ENCODE measurements around the gene CEMIP.

Gene CEMIP

DNA sequence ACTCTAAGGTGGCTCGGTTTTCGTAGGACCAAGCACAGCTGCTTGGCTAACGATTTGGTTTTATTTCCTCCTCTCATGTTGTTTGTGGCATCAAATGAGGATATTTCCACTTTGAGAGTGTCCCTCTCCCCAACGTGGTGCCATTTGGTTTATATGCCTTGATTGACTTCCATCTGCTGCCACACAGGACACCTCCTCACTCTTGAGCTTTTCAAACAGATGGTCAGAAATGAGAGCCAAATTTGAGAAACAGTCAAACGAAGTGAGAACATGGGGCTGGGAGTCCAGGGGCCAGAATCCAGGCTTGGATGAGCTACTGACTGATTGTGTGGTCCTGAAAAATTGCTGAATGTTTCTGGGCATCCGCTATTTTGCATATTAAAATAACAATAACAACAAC is 43.5 kb downstream of the CEMIP start:
- no peaks in the 10 kb centered on the region for H3K9me3 Mint-ChIP-seq
- no peak overlapping the region for H3K4me3 Mint-ChIP-seq
- peaks cover 19% of the 10 kb centered on the region for H3K27me3 Mint-ChIP-seq

DNA sequence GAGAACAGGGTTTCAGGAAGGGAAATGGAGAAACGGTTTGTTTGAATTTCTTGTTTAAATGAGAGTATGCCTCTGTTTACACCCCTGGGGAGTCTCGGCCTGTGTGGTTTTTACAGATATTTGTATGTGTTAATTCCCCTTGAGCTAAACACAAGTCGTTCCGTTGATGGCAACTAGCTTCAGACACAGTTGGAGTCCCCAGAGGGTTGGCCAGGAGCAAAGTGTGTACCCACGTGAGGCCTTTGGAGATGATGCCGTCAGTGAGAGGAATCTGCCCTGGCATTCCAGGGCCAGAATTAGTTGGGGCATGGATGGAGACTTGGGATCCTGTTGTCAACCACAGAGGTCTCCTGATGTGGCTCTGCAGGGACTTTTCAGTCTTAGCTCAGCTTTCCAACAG is 44.0 kb downstream of the CEMIP start:
- H3K27ac Mint-ChIP-seq (ENCODE audit: low read depth): no peak overlapping the region
- no peak overlapping the region for H3K4me3 Mint-ChIP-seq
- H3K36me3 Mint-ChIP-seq (ENCODE audit: insufficient read depth): no peaks in the 10 kb centered on the region
- peaks cover 14% of the 10 kb centered on the region for H3K27me3 Mint-ChIP-seq
- H3K9me3 Mint-ChIP-seq: no peaks in the 10 kb centered on the region
- ATAC-seq (replicated peaks; ENCODE audit: extremely low read depth, poor library complexity, severe bottlenecking) (no peak), DNase-seq (ENCODE audit: low spot score in 2 of 2) (no peak)
- no peaks in the 10 kb centered on the region for H3K4me1 Mint-ChIP-seq

More for the DNA sequence above, 43.5 kb downstream of the CEMIP start:
- H3K27ac Mint-ChIP-seq (ENCODE audit: low read depth): no peak overlapping the region
- no peak for ATAC-seq (replicated peaks; ENCODE audit: extremely low read depth, poor library complexity, severe bottlenecking)
- no peaks in the 10 kb centered on the region for H3K4me1 Mint-ChIP-seq
- no peaks in the 10 kb centered on the region for H3K36me3 Mint-ChIP-seq (ENCODE audit: insufficient read depth)
- no peak for DNase-seq (ENCODE audit: low spot score in 2 of 2)

DNA sequence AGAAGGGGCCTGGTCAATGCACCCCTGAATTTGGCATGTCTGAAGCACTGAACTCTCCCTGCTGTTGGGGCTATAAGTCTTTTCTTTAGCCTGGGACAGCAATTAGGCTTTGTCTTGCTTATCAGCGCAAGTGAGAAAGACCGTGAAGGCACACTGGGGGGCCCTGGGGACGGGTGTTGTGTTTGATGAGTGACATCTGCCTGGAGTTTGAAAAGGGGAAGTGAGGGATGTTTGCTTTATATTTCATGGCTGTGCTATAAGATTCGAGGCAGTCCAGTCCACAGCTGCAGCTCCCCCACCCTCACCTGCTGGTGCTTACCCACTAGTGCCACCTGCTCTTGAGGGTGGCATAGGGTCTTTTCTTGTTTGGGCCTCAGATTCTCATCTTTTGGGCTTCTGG is 44.8 kb downstream of the CEMIP start:
- DNase-seq (ENCODE audit: low spot score in 2 of 2): no peak
- no peak overlapping the region for H3K27ac Mint-ChIP-seq (ENCODE audit: low read depth)
- ATAC-seq (replicated peaks; ENCODE audit: extremely low read depth, poor library complexity, severe bottlenecking): no peak
- H3K4me3 Mint-ChIP-seq: no peak overlapping the region
- H3K36me3 Mint-ChIP-seq (ENCODE audit: insufficient read depth): no peaks in the 10 kb centered on the region
- no peaks in the 10 kb centered on the region for H3K9me3 Mint-ChIP-seq
- peaks cover 11% of the 10 kb centered on the region for H3K27me3 Mint-ChIP-seq
- H3K4me1 Mint-ChIP-seq: no peaks in the 10 kb centered on the region

- no peak for DNase-seq (ENCODE audit: low spot score in 2 of 2)
- no peak overlapping the region for H3K27ac Mint-ChIP-seq (ENCODE audit: low read depth)
- no peaks in the 10 kb centered on the region for H3K36me3 Mint-ChIP-seq (ENCODE audit: insufficient read depth)
- ATAC-seq (replicated peaks; ENCODE audit: extremely low read depth, poor library complexity, severe bottlenecking): no peak
- H3K4me3 Mint-ChIP-seq: no peak overlapping the region
- H3K9me3 Mint-ChIP-seq: no peaks in the 10 kb centered on the region
- H3K27me3 Mint-ChIP-seq: peaks cover 11% of the 10 kb centered on the region
- no peaks in the 10 kb centered on the region for H3K4me1 Mint-ChIP-seq
Observed at GRCh38 chr15:80825361-80826030, 46.3 kb downstream of the CEMIP start.

GRCh38 chr15:80828796-80829195 is 49.6 kb downstream of the CEMIP start:
- Mint-ChIP-seq H3K27me3 (peaks cover 10% of the 10 kb centered on the region), H3K9me3 (no peaks in the 10 kb centered on the region), H3K4me3 (no peak overlapping the region), H3K36me3 (ENCODE audit: insufficient read depth) (no peaks in the 10 kb centered on the region), H3K27ac (ENCODE audit: low read depth) (no peak overlapping the region), H3K4me1 (no peaks in the 10 kb centered on the region)
- ATAC-seq (replicated peaks; ENCODE audit: extremely low read depth, poor library complexity, severe bottlenecking) (no peak), DNase-seq (ENCODE audit: low spot score in 2 of 2) (no peak)

GRCh38 chr15:80830677-80831076 is 51.5 kb downstream of the CEMIP start:
- H3K27me3 Mint-ChIP-seq: peaks cover 10% of the 10 kb centered on the region
- no peak overlapping the region for H3K4me3 Mint-ChIP-seq
- H3K9me3 Mint-ChIP-seq: no peaks in the 10 kb centered on the region
- H3K36me3 Mint-ChIP-seq (ENCODE audit: insufficient read depth): no peaks in the 10 kb centered on the region
- no peak overlapping the region for H3K27ac Mint-ChIP-seq (ENCODE audit: low read depth)
- no peaks in the 10 kb centered on the region for H3K4me1 Mint-ChIP-seq
- ATAC-seq (replicated peaks; ENCODE audit: extremely low read depth, poor library complexity, severe bottlenecking) (no peak), DNase-seq (ENCODE audit: low spot score in 2 of 2) (no peak)

DNA sequence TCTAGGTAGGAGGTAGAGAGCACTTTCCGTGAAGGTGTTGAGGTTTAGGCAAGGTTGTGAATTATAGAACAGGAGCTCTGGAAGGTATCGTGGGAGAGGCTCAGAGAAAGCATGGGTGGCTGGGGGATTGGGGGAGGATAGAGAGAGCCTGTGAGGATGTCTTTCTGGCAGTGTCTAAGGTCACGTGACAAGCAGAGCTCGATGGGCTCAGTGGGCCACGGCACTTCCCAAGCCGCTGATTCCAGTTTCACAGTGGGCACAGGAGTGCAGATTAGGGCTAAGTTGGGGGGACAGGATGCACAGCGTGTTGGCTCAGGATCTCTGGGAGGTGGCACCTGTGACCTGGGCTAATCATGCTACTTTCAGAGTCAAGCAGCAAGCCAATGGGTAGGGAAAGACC is 52.0 kb downstream of the CEMIP start:
- H3K4me3 Mint-ChIP-seq: no peak overlapping the region
- peaks cover 10% of the 10 kb centered on the region for H3K27me3 Mint-ChIP-seq
- no peak overlapping the region for H3K27ac Mint-ChIP-seq (ENCODE audit: low read depth)
- no peaks in the 10 kb centered on the region for H3K9me3 Mint-ChIP-seq
- H3K36me3 Mint-ChIP-seq (ENCODE audit: insufficient read depth): no peaks in the 10 kb centered on the region
- ATAC-seq (replicated peaks; ENCODE audit: extremely low read depth, poor library complexity, severe bottlenecking) (no peak), DNase-seq (ENCODE audit: low spot score in 2 of 2) (no peak)
- H3K4me1 Mint-ChIP-seq: no peaks in the 10 kb centered on the region

- H3K27me3 Mint-ChIP-seq: peaks cover 10% of the 10 kb centered on the region
- no peaks in the 10 kb centered on the region for H3K4me1 Mint-ChIP-seq
- H3K4me3 Mint-ChIP-seq: no peak overlapping the region
- no peak overlapping the region for H3K27ac Mint-ChIP-seq (ENCODE audit: low read depth)
- ATAC-seq (replicated peaks; ENCODE audit: extremely low read depth, poor library complexity, severe bottlenecking): no peak
- no peaks in the 10 kb centered on the region for H3K9me3 Mint-ChIP-seq
- DNase-seq (ENCODE audit: low spot score in 2 of 2): no peak
- no peaks in the 10 kb centered on the region for H3K36me3 Mint-ChIP-seq (ENCODE audit: insufficient read depth)
Observed at GRCh38 chr15:80831606-80832224, 52.5 kb downstream of the CEMIP start.

GRCh38 chr15:80832686-80833085 is 53.5 kb downstream of the CEMIP start:
- ATAC-seq (replicated peaks; ENCODE audit: extremely low read depth, poor library complexity, severe bottlenecking): no peak
- Mint-ChIP-seq H3K27me3 (peaks cover 12% of the 10 kb centered on the region), H3K4me3 (no peak overlapping the region), H3K9me3 (no peaks in the 10 kb centered on the region), H3K27ac (ENCODE audit: low read depth) (no peak overlapping the region), H3K36me3 (ENCODE audit: insufficient read depth) (no peaks in the 10 kb centered on the region), H3K4me1 (no peaks in the 10 kb centered on the region)
- DNase-seq (ENCODE audit: low spot score in 2 of 2): no peak

GRCh38 chr15:80834402-80834801 is 55.2 kb downstream of the CEMIP start:
- no peak for DNase-seq (ENCODE audit: low spot score in 2 of 2)

DNA sequence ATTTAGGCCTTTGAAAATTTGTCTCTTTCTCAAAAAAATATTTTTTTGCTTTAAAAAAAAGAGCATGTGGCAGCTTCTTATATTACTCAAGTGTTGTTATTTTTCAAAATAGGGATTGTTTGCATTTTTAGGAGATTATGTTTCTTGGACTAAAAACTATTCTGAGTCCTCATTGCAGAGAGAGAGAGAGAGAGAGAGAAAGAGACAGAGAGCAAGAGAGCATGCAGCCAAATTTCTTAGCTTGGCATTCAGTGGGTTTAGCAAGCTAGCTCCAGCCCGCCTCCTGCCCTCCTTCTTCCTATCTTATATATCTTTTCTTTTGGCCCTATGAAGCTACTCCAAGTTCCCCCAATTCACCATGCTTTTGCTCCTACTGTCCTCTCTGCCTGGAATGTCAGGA is 55.7 kb downstream of the CEMIP start:
- no peak overlapping the region for H3K4me3 Mint-ChIP-seq
- ATAC-seq (replicated peaks; ENCODE audit: extremely low read depth, poor library complexity, severe bottlenecking) (no peak), DNase-seq (ENCODE audit: low spot score in 2 of 2) (no peak)
- H3K4me1 Mint-ChIP-seq: no peaks in the 10 kb centered on the region
- H3K27ac Mint-ChIP-seq (ENCODE audit: low read depth): no peak overlapping the region
- no peaks in the 10 kb centered on the region for H3K36me3 Mint-ChIP-seq (ENCODE audit: insufficient read depth)
- no peaks in the 10 kb centered on the region for H3K9me3 Mint-ChIP-seq
- peaks cover 34% of the 10 kb centered on the region for H3K27me3 Mint-ChIP-seq

More at GRCh38 chr15:80834402-80834801, 55.2 kb downstream of the CEMIP start:
- peaks cover 29% of the 10 kb centered on the region for H3K27me3 Mint-ChIP-seq
- no peaks in the 10 kb centered on the region for H3K36me3 Mint-ChIP-seq (ENCODE audit: insufficient read depth)
- ATAC-seq (replicated peaks; ENCODE audit: extremely low read depth, poor library complexity, severe bottlenecking): no peak
- no peaks in the 10 kb centered on the region for H3K4me1 Mint-ChIP-seq
- H3K4me3 Mint-ChIP-seq: no peak overlapping the region
- H3K9me3 Mint-ChIP-seq: no peaks in the 10 kb centered on the region
- H3K27ac Mint-ChIP-seq (ENCODE audit: low read depth): no peak overlapping the region

- Mint-ChIP-seq H3K9me3 (no peaks in the 10 kb centered on the region), H3K27me3 (peaks cover 38% of the 10 kb centered on the region), H3K36me3 (ENCODE audit: insufficient read depth) (no peaks in the 10 kb centered on the region), H3K4me1 (no peaks in the 10 kb centered on the region), H3K27ac (ENCODE audit: low read depth) (no peak overlapping the region), H3K4me3 (no peak overlapping the region)
- ATAC-seq (replicated peaks; ENCODE audit: extremely low read depth, poor library complexity, severe bottlenecking) (no peak), DNase-seq (ENCODE audit: low spot score in 2 of 2) (no peak)
Observed at GRCh38 chr15:80835336-80835735, 56.2 kb downstream of the CEMIP start.

DNA sequence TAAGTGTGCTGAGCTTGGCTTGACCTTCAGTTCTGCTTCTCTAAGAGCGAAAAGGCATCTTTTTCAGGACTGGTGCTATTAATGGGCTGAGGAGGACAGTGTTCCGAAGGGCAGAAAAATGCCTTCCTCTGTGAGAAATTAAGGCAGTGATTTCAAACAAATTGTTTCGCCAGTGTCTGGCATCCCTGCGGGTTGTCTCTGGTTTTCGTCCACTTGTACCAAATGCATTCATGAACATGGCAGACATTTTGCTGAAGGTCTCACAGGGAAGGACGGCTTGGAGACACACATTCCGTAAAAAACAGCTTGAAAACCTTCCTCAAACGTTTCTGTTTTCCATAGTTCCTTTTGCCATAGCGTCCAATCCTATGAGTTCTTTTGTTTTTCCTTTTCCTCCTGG is 57.1 kb downstream of the CEMIP start:
- no peaks in the 10 kb centered on the region for H3K4me1 Mint-ChIP-seq
- no peaks in the 10 kb centered on the region for H3K9me3 Mint-ChIP-seq
- H3K36me3 Mint-ChIP-seq (ENCODE audit: insufficient read depth): no peaks in the 10 kb centered on the region
- DNase-seq (ENCODE audit: low spot score in 2 of 2): no peak
- H3K4me3 Mint-ChIP-seq: no peak overlapping the region
- peaks cover 40% of the 10 kb centered on the region for H3K27me3 Mint-ChIP-seq
- no peak for ATAC-seq (replicated peaks; ENCODE audit: extremely low read depth, poor library complexity, severe bottlenecking)
- H3K27ac Mint-ChIP-seq (ENCODE audit: low read depth): no peak overlapping the region
